ENCODE results near the gene ANKRD18A.
"Not testable (repeated sequence)": the region's sequence is repeated elsewhere in the genome, so short reads cannot be mapped to it uniquely, and the experiment has no call there.

- TF ChIP-seq CTCF (IDR thresholded peaks at IDR 0.05); ZFX (IDR thresholded peaks at IDR 0.05; ENCODE audit: borderline replicate concordance): not testable (repeated sequence)
These were observed 55.2 kb downstream of the ANKRD18A start for GRCh38 chr9:38565178-38565577.

Data from 22Rv1 (cell line).